Spleen (tissue), 11 donors: ENCODE measurements around the gene DAZAP2. TPM values are rescaled to one million over a fixed set of nuclear protein-coding genes. Genes with fewer than 3 reads are reported as not detected.
A peak's percentile ranks its signal among the peaks of the same experiment; 100 is the strongest.
"Not testable (repeated sequence)": the region's sequence is repeated elsewhere in the genome, so short reads cannot be mapped to it uniquely, and the experiment has no call there.

Experiments used
- DNase-seq: peaks from one replicate; pipeline ENCODE4 v3.0.0-alpha.2; 2020
- H3K27ac ChIP-seq, 8 donors: fragments of 200-600 bp; sonication (generic) in 7 of 8; 1 replicate in 4 of 8; 2 replicates in 4 of 8; pipeline versions ENCODE4 v1.5.0 to v1.8.0; 2016 to 2021; ENCODE audit warnings: inconsistent platforms in 4 of 8, mild to moderate bottlenecking in 4 of 8, moderate library complexity in 1 of 8
- H3K27me3 ChIP-seq, 7 donors: fragments of 200-600 bp; sonication (generic) in 6 of 7; replicated peaks in 1 of 7; 1 replicate in 4 of 7; 2 replicates in 3 of 7; pipeline versions ENCODE4 v1.5.0 to v1.8.0; 2016 to 2021; ENCODE audit warnings: inconsistent platforms in 3 of 7, mild to moderate bottlenecking in 1 of 7
- H3K36me3 ChIP-seq, 6 donors: fragments of 200-600 bp; sonication (generic) in 5 of 6; 1 replicate in 4 of 6; 2 replicates in 2 of 6; pipeline versions ENCODE4 v1.5.0 to v1.8.0; 2016 to 2021; ENCODE audit warnings: inconsistent platforms in 2 of 6
- H3K4me1 ChIP-seq, 6 donors: fragments of 200-600 bp; sonication (generic) in 5 of 6; 1 replicate in 3 of 6; 2 replicates in 3 of 6; pipeline versions ENCODE4 v1.5.0 to v1.8.0; 2016 to 2021; ENCODE audit warnings: inconsistent platforms in 3 of 6
- H3K4me3 ChIP-seq, 8 donors: fragments of 200-600 bp; sonication (generic) in 7 of 8; 1 replicate in 4 of 8; 2 replicates in 4 of 8; pipeline versions ENCODE4 v1.5.0 to v1.8.0; 2016 to 2021; ENCODE audit warnings: inconsistent platforms in 4 of 8, mild to moderate bottlenecking in 4 of 8, moderate library complexity in 2 of 8
- H3K9me3 ChIP-seq, 8 donors: fragments of 200-600 bp; sonication (generic) in 7 of 8; 1 replicate in 4 of 8; 2 replicates in 4 of 8; pipeline versions ENCODE4 v1.5.0 to v1.8.0; 2016 to 2021; ENCODE audit warnings: inconsistent platforms in 4 of 8
- POLR2A ChIP-seq, 3 donors: fragments of 450-650 bp; IDR thresholded peaks; one replicate each; pipeline ENCODE4 v1.5.1; 2017; ENCODE audit warnings: antibody characterized with exemption in 3 of 3, mild to moderate bottlenecking in 1 of 3
- POLR2AphosphoS5 ChIP-seq, 3 donors: sonication (generic); formaldehyde crosslinking; IDR thresholded peaks; one replicate each; pipeline ENCODE4 v1.5.1; 2017; ENCODE audit warnings: antibody characterized with exemption in 3 of 3
- WGBS, 5 donors: extraction: QIAGEN DNeasy Blood & Tissue Kit in 3 of 5; methylation state at CpG; one replicate each; pipeline versions ENCODE4 v1.1.5 to v1.1.7; 2013 to 2018; 5-methylcytosine and 5-hydroxymethylcytosine counted together
- intact Hi-C: fragments of 100-400 bp; cut with DNase I; formaldehyde crosslinking; loops from one replicate; pipeline ENCODE4 v1.15.0; 2023; ENCODE audit warnings: low total_unique reads
- polyA plus RNA-seq, 3 donors: library from polyadenylated mRNA; stranded (reverse); fragments of 200-250 nt; gene quantifications; one replicate each; pipeline ENCODE4 v1.2.1, GENCODE V29; 2013
- total RNA-seq, 7 donors: library from RNA; depleted of rRNA in 3 of 7; stranded (reverse); fragments of >200 nt in 3 of 7; fragmentation: NEBNext Ultra II Directional in 4 of 7; extraction: Animal tissue kit (Norgen Biotek cat#: 25700) in 4 of 7; gene quantifications; one replicate each; pipeline versions ENCODE4 v1.1.0 to v1.2.1, GENCODE V29; 2016 to 2021
- TF ChIP-seq, protein P1 (sequence below), 11 experiments: fragments of 200-600 bp in 7 of 11; fragments of 450-650 bp in 4 of 11; sonication (generic) in 4 of 11; IDR thresholded peaks in 8 of 11; conservative IDR thresholded peaks in 3 of 11; 1 replicate in 7 of 11; 2 replicates in 4 of 11; pipeline versions ENCODE4 v1.4.0 to v1.8.0; 2016 to 2021; ENCODE audit warnings: antibody characterized with exemption in 11 of 11, inconsistent platforms in 4 of 11, mild to moderate bottlenecking in 1 of 11
- donor health status: healthy with polysubstance abuse.
- donor health status: DM: no; HTN: no; CAD: no; lungs with moderate emphysema.
- donor health status: DM: no; HTN: no; CAD: no.
- donor health status: Bipolar disorder and iron deficiency.
- donor health status: healthy.
- donor health status: DM: no; HTN: no; CAD: no.
- donor health status: DM: yes; HTN: yes; CAD: no.

The DAZAP2 gene
- total and polyA plus RNA-seq, 10 donors = 181 to 493 (median 292) TPM

DNA sequence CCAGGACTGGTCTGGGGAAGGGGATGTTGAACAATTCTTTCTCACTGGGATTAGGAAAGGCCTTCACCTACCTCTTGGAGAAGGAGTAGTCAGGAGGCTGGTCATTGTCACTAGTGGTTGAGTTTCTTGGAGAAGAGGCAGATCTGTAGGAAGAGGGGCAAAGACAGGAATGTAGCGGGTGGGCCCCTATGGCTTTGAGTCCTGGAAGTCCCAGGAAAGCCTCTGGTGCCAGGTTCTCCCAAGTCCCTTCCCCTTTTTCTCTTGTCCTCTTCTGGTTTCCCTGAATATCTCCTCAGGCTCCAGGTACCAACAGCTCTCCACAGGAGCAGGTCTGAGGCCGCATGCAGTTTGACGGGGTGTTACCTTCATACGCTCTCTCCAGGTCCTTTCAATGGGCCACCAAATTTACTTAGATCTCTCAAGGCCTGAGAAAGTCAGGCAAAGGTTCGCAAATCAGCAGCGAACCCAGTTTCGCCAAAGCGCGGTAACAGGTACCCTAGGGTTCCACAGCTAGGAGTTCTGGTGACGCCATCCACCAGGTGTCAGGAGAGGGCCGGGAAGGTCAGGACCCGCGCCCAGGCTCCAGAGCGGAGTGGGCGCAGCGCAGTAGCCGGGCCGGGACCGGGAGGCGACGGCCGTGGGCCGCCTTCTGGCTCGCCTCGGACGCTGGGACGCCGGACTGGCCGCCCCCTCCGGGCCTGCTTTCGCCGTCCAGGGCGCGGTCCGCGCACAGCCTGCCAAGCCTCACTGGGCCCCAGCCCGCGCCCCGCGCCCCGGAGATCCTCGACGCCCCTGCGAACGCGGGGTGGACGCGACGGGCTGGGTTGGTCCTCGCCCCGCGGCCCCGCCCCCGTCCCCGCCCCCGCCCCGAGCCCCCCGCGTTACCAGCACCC is 30.8 kb downstream of the DAZAP2 start:
- intact Hi-C loops = no loop called here
- 9 to 29% (median 11%) methylated on average over 14 to 59 of the region's 59 CpGs for WGBS, 5 donors
- TF ChIP-seq, protein P1, sequence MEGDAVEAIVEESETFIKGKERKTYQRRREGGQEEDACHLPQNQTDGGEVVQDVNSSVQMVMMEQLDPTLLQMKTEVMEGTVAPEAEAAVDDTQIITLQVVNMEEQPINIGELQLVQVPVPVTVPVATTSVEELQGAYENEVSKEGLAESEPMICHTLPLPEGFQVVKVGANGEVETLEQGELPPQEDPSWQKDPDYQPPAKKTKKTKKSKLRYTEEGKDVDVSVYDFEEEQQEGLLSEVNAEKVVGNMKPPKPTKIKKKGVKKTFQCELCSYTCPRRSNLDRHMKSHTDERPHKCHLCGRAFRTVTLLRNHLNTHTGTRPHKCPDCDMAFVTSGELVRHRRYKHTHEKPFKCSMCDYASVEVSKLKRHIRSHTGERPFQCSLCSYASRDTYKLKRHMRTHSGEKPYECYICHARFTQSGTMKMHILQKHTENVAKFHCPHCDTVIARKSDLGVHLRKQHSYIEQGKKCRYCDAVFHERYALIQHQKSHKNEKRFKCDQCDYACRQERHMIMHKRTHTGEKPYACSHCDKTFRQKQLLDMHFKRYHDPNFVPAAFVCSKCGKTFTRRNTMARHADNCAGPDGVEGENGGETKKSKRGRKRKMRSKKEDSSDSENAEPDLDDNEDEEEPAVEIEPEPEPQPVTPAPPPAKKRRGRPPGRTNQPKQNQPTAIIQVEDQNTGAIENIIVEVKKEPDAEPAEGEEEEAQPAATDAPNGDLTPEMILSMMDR (IDR thresholded peaks at IDR 0.05 in 8 of 11, conservative IDR thresholded peaks at IDR 0.05 in 3 of 11) = peak in 9 of 11 experiments; percentile 24 to 57 (median 44)
- TF ChIP-seq POLR2A (IDR thresholded peaks at IDR 0.05) (no peak), POLR2AphosphoS5 (IDR thresholded peaks at IDR 0.05) (no peak)
- peak; percentile 91 for DNase-seq
- peaks cover 3 to 44% (median 36%) of the 10 kb centered on the region in 6 donors for H3K4me1 ChIP-seq
- H3K27me3 ChIP-seq = peaks cover 0 to 10% (median 0%) of the 10 kb centered on the region in 7 donors
- no peaks in the 10 kb centered on the region for H3K9me3 ChIP-seq
- peak overlapping the region; percentile 64 to 91 (median 80) for H3K4me3 ChIP-seq
- H3K36me3 ChIP-seq = no peaks in the 10 kb centered on the region
- peak overlapping the region in 7 of 8 donors; percentile 28 to 89 (median 80) for H3K27ac ChIP-seq

DNA sequence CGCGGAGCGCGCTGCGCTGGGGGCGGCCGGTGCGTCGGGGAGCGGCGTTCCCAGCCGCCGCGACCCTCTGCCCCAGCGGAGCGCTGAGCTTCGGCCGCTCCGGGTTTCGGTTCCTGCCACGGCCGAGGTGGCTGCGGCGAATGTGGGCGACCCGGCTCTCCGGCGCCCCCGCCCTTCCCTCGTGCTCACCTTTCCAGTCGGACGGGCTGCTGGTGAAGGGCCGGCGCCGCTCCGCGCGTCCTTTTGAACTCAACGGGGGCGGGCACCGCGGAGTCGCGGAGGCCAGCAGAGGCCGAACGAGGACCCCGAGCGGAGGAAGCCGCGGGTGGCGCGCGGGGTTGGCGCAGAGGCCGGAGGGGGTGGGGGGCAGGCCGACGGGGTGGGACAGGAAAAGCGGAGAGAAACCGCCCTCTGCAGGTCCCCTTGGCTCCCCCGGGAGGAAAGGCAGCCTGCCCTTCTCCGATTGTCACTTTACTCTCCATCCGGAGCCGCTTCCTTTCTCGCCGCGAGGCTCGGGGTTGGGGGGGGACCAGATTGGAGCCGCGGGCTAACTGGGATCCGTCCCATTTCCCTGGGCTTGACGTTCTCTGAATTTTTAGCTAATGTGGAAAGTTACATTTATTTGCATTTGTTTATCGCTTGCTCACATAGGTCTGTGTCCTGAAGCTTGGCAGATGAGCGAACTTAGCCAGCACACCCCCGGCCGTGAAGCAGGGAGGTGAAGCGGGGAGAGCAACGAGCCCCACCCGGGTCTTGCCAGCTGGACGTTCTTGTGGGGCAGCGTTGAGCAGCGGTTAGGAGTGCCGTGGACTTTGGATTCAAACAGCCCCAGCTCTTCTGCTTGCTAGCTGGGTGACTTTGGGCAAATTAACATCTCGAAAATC is 31.7 kb downstream of the DAZAP2 start, which contains the start of gene SMAGP:
SMAGP (minus strand) TSS at position 349 of the 884 bp plus-strand sequence. CDS start 1,137 bp downstream, outside the sequence.
- no peaks in the 10 kb centered on the region for H3K36me3 ChIP-seq
- intact Hi-C loops = no loop called here

DNA sequence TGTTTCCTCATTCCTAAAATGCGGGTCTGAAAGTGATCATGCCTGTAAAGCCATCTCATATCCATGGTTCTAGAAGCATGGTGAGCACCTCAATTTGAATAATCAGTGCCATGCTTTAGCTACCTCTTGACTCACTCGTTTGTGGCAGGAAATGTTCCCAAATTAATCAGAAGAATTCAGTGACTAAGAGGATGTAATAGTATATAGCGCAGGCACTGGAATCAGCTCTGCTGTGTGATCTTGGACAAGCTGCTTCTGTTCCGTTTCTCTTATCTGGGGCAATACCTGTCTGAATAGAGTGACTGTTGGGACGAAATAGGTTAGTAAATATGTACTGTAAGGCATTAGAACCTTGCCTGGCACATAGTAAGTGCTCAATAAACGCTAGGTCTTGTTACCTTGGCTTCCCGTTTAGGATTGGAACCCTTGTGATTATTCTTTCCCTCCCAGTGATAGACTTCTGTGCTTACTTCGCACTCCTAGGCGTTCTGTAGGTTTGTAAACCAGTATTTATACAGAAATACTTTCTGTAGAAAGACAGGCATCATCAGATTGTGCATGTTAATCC is 32.4 kb downstream of the DAZAP2 start:
- TF ChIP-seq, protein P1 (IDR thresholded peaks at IDR 0.05 in 8 of 11, conservative IDR thresholded peaks at IDR 0.05 in 3 of 11) = no peak
- TF ChIP-seq POLR2A (IDR thresholded peaks at IDR 0.05) = no peak
- TF ChIP-seq POLR2AphosphoS5 (IDR thresholded peaks at IDR 0.05) = no peak
- WGBS, 5 donors = 50 to 60% (median 57%) methylated on average over 9 of the region's 9 CpGs
- Histone ChIP-seq H3K4me1 (peaks cover 3 to 38% (median 31%) of the 10 kb centered on the region in 6 donors), H3K4me3 (peak overlapping the region; percentile 64 to 91 (median 80)), H3K9me3 (no peaks in the 10 kb centered on the region), H3K27ac (peak overlapping the region; percentile 46 to 89 (median 80)), H3K36me3 (no peaks in the 10 kb centered on the region), H3K27me3 (peaks cover 0 to 10% (median 0%) of the 10 kb centered on the region in 7 donors)
- intact Hi-C loops = no loop called here
- DNase-seq = no peak

More for the DNA sequence above, 31.7 kb downstream of the DAZAP2 start, which contains the start of gene SMAGP:
- H3K9me3 ChIP-seq = no peaks in the 10 kb centered on the region
- WGBS, 5 donors = 0 to 1% (median 1%) methylated on average over 23 to 83 of the region's 83 CpGs
- TF ChIP-seq, protein P1 (IDR thresholded peaks at IDR 0.05 in 8 of 11, conservative IDR thresholded peaks at IDR 0.05 in 3 of 11) = peak in 3 of 11 experiments; percentile 11 to 33 (median 18)
- peak; percentile 25 to 68 (median 67) for TF ChIP-seq POLR2AphosphoS5 (IDR thresholded peaks at IDR 0.05)
- TF ChIP-seq POLR2A (IDR thresholded peaks at IDR 0.05) = no peak
- H3K27me3 ChIP-seq = peaks cover 0 to 10% (median 0%) of the 10 kb centered on the region in 7 donors
- peak; percentile 90 for DNase-seq
- H3K4me3 ChIP-seq = peak within 1 kb of the TSS; percentile 64 to 91 (median 80)
- H3K4me1 ChIP-seq = peaks cover 3 to 38% (median 34%) of the 10 kb centered on the region in 6 donors
- peak within 1 kb of the TSS; percentile 46 to 89 (median 80) for H3K27ac ChIP-seq

DNA sequence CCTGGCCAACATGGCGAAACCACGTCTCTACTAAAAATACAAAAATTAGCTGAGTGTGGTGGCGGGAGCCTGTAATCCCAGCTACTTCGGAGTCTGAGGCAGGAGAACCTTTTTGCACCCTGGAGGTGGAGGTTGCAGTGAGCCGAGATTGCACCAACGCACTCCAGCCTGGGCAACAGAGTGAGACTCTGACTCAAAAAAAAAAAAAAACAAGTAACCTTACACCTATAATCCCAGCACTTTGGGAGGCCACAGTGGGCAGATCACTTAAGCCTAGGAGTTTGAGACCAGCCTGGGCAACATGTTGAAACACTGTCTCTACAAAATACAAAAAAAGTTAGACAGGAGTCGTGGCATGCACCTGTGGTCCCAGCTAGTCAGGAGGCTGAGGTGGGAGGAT is 34.2 kb downstream of the DAZAP2 start:
- DNase-seq, H3K4me3 ChIP-seq, H3K27me3 ChIP-seq, H3K27ac ChIP-seq, H3K9me3 ChIP-seq, intact Hi-C loops, H3K36me3 ChIP-seq: not testable (repeated sequence)
- 91 to 96% (median 92%) methylated on average over 7 of the region's 7 CpGs for WGBS, 5 donors
- peaks cover 3 to 33% (median 27%) of the 10 kb centered on the region in 6 donors for H3K4me1 ChIP-seq
